Posterior cingulate gyrus (tissue), 11 donors: Measurements from ENCODE around the gene DPM2.

Experiments
- DNase-seq, 10 donors: peaks; one replicate each; pipeline versions ENCODE4 v3.0.0 to v3.0.0-alpha.2; 2020 to 2021; ENCODE audit warnings: mixed read lengths in 3 of 10
- intact Hi-C: fragments of 100-400 bp; cut with DNase I; formaldehyde crosslinking; loops from one replicate; pipeline ENCODE4 v1.15.1; 2023

Gene DPM2

GRCh38 chr9:127937388-127938297 is at the start of gene DPM2:
DPM2 (minus strand) TSS chr9:127937854; CDS start chr9:127937820, 34 bp downstream.
- peak; percentile 62 to 97 (median 80) for DNase-seq
- intact Hi-C loops = no loop called here

GRCh38 chr9:127987103-127987614 is 49.5 kb upstream of the DPM2 start:
- DNase-seq = no peak
- intact Hi-C loops = no loop called here

- intact Hi-C loops = no loop called here
- no peak for DNase-seq
Measured at GRCh38 chr9:127985011-127985410, 47.4 kb upstream of the DPM2 start.

GRCh38 chr9:127983847-127984289 is 46.2 kb upstream of the DPM2 start:
- no peak for DNase-seq

GRCh38 chr9:127982912-127983311 is 45.3 kb upstream of the DPM2 start:
- intact Hi-C loops = loop anchor here (5.0 kb wide), 1 partner anchor 54 kb away; no protein-coding TSS in a partner anchor

More at GRCh38 chr9:127983847-127984289, 46.2 kb upstream of the DPM2 start:
- intact Hi-C loops = loop anchor here (5.0 kb wide), 1 partner anchor 53 kb away; no protein-coding TSS in a partner anchor

GRCh38 chr9:127981559-127982121 is 44.0 kb upstream of the DPM2 start:
- DNase-seq = peak in 2 of 10 donors; percentile 22 to 67
- intact Hi-C loops = loop anchor here (2.0 to 5.0 kb wide), 2 partner anchors 35 to 56 kb away; no protein-coding TSS in a partner anchor

More at GRCh38 chr9:127982912-127983311, 45.3 kb upstream of the DPM2 start:
- peak in 1 of 10 donors; percentile 33 for DNase-seq

- peak; percentile 92 to 100 (median 97) for DNase-seq
- intact Hi-C loops = loop anchor here (2.0 to 5.0 kb wide), 2 partner anchors 34 to 56 kb away; no protein-coding TSS in a partner anchor
Measured at GRCh38 chr9:127980706-127981558, 43.3 kb upstream of the DPM2 start, which contains the start of gene EEIG1. EEIG1 (minus strand) TSS chr9:127980989; CDS start chr9:127980137, 852 bp downstream.

GRCh38 chr9:127980060-127980705 is 42.5 kb upstream of the DPM2 start:
- peak in 3 of 10 donors; percentile 24 to 90 (median 38) for DNase-seq
- intact Hi-C loops = loop anchor here (2.0 to 5.0 kb wide), 2 partner anchors 33 to 57 kb away; no protein-coding TSS in a partner anchor

- peak; percentile 69 to 97 (median 78) for DNase-seq
Measured at GRCh38 chr9:127979333-127980059, 41.8 kb upstream of the DPM2 start.

GRCh38 chr9:127979015-127979332 is 41.3 kb upstream of the DPM2 start:
- intact Hi-C loops = loop anchor here (2.0 kb wide), 1 partner anchor 14 kb away; no protein-coding TSS in a partner anchor
- DNase-seq = no peak

More at GRCh38 chr9:127979333-127980059, 41.8 kb upstream of the DPM2 start:
- intact Hi-C loops = loop anchor here (2.0 to 5.0 kb wide), 3 partner anchors 15 to 58 kb away; no protein-coding TSS in a partner anchor

GRCh38 chr9:127977884-127978647 is 40.4 kb upstream of the DPM2 start:
- intact Hi-C loops = loop anchor here (2.0 kb wide), 1 partner anchor 13 kb away; no protein-coding TSS in a partner anchor
- DNase-seq = peak in 2 of 10 donors; percentile 74 to 79

GRCh38 chr9:127977009-127977883 is 39.6 kb upstream of the DPM2 start:
- intact Hi-C loops = no loop called here
- DNase-seq = peak in 2 of 10 donors; percentile 61 to 65

GRCh38 chr9:127976498-127976897 is 38.8 kb upstream of the DPM2 start:
- peak in 2 of 10 donors; percentile 64 to 80 for DNase-seq
- intact Hi-C loops = no loop called here

- intact Hi-C loops = no loop called here
Measured at GRCh38 chr9:127975376-127976315, 38.0 kb upstream of the DPM2 start.

GRCh38 chr9:127974769-127975261 is 37.2 kb upstream of the DPM2 start:
- DNase-seq = peak in 4 of 10 donors; percentile 20 to 89 (median 54)
- intact Hi-C loops = no loop called here

More at GRCh38 chr9:127975376-127976315, 38.0 kb upstream of the DPM2 start:
- peak in 5 of 10 donors; percentile 58 to 95 (median 62) for DNase-seq
